Measurements from ENCODE around the gene PSKH1.
A peak's percentile ranks its signal among the peaks of the same experiment; 100 is the strongest.
"Not testable (repeated sequence)": the region's sequence is repeated elsewhere in the genome, so short reads cannot be mapped to it uniquely, and the experiment has no call there.

The PSKH1 gene

GRCh38 chr16:67892375-67892774, 679 bp upstream of the PSKH1 start:
- no peak for DNase-seq

- DNase-seq = no peak
Observed at GRCh38 chr16:67893743-67894399, 817 bp downstream of the PSKH1 start.

- no peak for DNase-seq
Observed at GRCh38 chr16:67897231-67897630, 4.2 kb downstream of the PSKH1 start.

GRCh38 chr16:67901734-67902133, 8.7 kb downstream of the PSKH1 start:
- DNase-seq = no peak

- DNase-seq = no peak
Observed at GRCh38 chr16:67902831-67903230, 9.8 kb downstream of the PSKH1 start.

- DNase-seq = no peak
Observed at GRCh38 chr16:67907397-67908180, 14.5 kb downstream of the PSKH1 start.

GRCh38 chr16:67909056-67909742, 16.1 kb downstream of the PSKH1 start:
- no peak for DNase-seq

- DNase-seq = no peak
Observed at GRCh38 chr16:67910158-67910557, 17.1 kb downstream of the PSKH1 start.

GRCh38 chr16:67914758-67915495, 21.9 kb downstream of the PSKH1 start:
- DNase-seq = no peak

- not testable (repeated sequence) for DNase-seq
Observed at GRCh38 chr16:67915496-67915769, 22.4 kb downstream of the PSKH1 start.

- DNase-seq = no peak
Observed at GRCh38 chr16:67915831-67916723, 23.0 kb downstream of the PSKH1 start.

- no peak for DNase-seq
Observed at GRCh38 chr16:67917140-67917851, 24.2 kb downstream of the PSKH1 start.

- DNase-seq = peak; percentile 73
Observed at GRCh38 chr16:67917852-67918236, 24.8 kb downstream of the PSKH1 start.

GRCh38 chr16:67919622-67920221, 26.7 kb downstream of the PSKH1 start:
- DNase-seq = no peak

- no peak for DNase-seq
Observed at GRCh38 chr16:67922221-67922620, 29.2 kb downstream of the PSKH1 start.

- DNase-seq = no peak
Observed at GRCh38 chr16:67922740-67923139, 29.7 kb downstream of the PSKH1 start.

- no peak for DNase-seq
Observed at GRCh38 chr16:67923414-67924116, 30.5 kb downstream of the PSKH1 start.

GRCh38 chr16:67924140-67924906, 31.3 kb downstream of the PSKH1 start:
- no peak for DNase-seq

- no peak for DNase-seq
Observed at GRCh38 chr16:67926181-67926750, 33.2 kb downstream of the PSKH1 start.
